Measurements from ENCODE around the gene DCAF12.

GRCh38 chr9:34171753-34172535 lies 45.4 kb upstream of the DCAF12 start:
- TF ChIP-seq EZH2 (optimal IDR thresholded peaks at IDR 0.05; ENCODE audit: low read depth, low read length) (no peak), CTCF (IDR thresholded peaks at IDR 0.05; ENCODE audit: low read length) (no peak)

Data from MM.1S (cell line).